ENCODE measurements around the gene PGGHG. TPM values are rescaled to one million over a fixed set of nuclear protein-coding genes. Genes with fewer than 3 reads are reported as not detected.

Gene PGGHG
- total RNA-seq, 1 donor from 2014 or later = 164 TPM

DNA sequence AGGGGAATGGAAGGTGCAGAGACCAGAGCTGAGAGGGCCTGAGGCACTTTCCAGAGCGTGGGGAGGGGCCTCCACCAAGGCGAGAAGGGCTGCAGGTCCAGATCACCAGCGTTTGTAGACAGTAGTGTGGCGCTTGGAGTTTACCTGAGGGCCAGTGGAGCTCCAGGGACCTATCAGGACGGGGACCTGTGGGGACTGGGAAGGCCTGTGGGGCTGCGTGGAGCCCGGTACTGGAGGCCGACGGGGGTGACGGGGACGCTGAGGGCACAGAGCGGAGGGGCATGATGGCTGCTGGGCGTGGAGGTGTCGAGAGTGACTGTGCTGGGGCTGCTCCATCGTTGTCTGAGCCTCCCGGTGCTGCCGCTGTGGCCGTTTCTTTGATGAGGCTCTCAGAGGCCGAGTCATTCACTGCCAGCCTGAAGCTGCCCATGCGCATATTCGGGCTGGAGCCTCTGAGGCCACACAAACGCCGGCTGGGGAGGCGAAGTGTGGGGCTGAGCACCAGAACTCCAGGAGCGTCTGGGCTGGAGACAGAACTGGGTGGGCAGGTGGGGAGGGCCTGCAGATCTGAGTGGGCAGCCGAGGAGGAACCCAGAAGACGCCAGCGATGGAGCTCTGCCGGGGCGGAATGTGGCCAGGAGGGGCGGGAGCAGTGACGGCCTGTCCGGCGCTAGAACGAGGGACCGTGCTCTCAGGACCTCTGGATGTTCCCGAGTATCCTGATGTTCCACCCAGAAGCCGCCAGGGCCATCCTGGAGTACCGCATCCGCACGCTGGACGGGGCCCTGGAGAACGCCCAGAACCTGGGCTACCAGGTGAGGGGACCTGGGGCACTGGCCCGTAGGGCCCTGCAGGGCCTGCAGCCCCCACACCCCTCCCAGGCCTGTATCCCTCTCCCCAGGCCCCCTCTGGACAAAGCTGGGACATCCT, 2.6 kb downstream of the PGGHG start:
- DNase-seq (ENCODE audit: low spot score) = no peak
- intact Hi-C loops (cut with micrococcal nuclease) = no loop called here
- Mint-ChIP-seq H3K4me1 (ENCODE audit: low read depth) (peaks cover 21% of the 10 kb centered on the region), H3K27me3 (ENCODE audit: insufficient read depth) (peaks cover 6% of the 10 kb centered on the region), H3K4me3 (peak overlapping the region; percentile 71), H3K36me3 (ENCODE audit: low read depth) (peaks cover 11% of the 10 kb centered on the region), H3K9me3 (no peaks in the 10 kb centered on the region), H3K27ac (peak overlapping the region; percentile 44)

DNA sequence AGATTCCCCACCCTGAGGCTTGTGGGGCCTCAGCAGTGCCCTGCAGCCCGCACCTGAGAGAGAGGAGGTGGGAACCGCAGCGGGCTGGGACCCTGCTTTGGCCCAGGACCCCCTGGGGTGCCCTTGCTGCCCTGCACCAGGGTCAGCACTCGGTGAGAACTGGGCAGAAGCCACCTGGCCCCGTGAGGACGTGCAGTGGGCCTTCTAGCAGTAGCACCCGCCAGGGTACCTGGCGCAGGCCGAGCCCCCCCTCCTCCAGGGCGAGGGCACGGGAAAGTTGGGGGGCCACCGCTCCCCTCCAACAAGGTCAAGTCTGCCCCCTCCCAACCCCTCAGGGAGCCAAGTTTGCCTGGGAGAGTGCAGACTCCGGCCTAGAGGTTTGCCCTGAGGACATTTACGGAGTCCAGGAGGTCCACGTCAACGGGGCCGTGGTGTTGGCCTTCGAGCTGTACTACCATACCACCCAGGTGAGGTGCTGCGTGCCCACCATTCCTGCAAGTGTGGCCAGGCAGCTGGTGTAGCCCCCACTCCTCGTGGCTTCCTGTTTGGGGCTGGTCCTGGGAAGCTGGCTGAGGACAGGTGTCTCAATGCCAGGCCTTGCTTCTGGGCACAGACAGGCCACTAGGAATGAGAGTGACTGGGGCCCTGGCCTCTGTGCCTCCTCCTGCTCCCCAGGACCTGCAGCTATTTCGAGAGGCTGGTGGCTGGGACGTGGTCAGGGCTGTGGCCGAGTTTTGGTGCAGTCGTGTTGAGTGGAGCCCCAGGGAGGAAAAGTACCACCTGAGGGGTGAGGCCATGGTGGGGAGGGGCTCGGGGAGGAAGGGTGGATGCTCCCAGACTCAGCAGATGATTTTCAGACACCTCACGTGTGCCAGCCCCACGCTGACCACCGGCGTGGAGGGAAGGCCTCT, 3.5 kb downstream of the PGGHG start:
- no peaks in the 10 kb centered on the region for H3K9me3 Mint-ChIP-seq
- DNase-seq (ENCODE audit: low spot score) = no peak
- peaks cover 16% of the 10 kb centered on the region for H3K4me1 Mint-ChIP-seq (ENCODE audit: low read depth)
- H3K27me3 Mint-ChIP-seq (ENCODE audit: insufficient read depth) = peaks cover 2% of the 10 kb centered on the region
- H3K36me3 Mint-ChIP-seq (ENCODE audit: low read depth) = peaks cover 11% of the 10 kb centered on the region
- intact Hi-C loops (cut with micrococcal nuclease) = no loop called here
- H3K27ac Mint-ChIP-seq = no peak overlapping the region
- no peak overlapping the region for H3K4me3 Mint-ChIP-seq

DNA sequence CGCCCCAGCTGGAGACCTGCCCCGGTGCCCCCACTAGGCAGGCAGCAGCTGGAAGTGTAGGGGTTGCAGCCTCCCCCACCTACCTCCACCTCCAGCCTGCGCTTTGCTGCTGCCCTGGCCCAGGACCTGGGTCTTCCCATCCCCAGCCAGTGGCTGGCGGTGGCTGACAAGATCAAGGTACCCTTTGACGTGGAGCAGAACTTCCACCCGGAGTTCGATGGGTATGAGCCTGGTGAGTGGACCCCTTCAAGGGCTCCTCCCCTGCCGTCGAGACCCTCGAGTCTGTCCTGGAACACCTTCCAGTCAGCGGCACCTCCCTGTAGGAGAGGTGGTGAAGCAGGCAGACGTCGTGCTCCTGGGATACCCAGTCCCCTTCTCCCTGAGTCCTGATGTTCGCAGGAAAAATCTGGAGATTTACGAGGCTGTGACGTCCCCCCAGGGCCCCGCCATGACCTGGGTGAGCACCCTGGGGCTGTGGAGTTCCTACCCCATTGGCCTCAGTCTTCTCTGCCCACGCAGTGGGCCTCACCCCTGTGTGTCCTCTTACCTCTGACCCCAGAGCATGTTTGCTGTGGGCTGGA, 4.4 kb downstream of the PGGHG start:
- no peak overlapping the region for H3K27ac Mint-ChIP-seq
- peaks cover 1% of the 10 kb centered on the region for H3K27me3 Mint-ChIP-seq (ENCODE audit: insufficient read depth)
- no peak for DNase-seq (ENCODE audit: low spot score)
- intact Hi-C loops (cut with micrococcal nuclease) = no loop called here
- H3K9me3 Mint-ChIP-seq = no peaks in the 10 kb centered on the region
- no peak overlapping the region for H3K4me3 Mint-ChIP-seq
- H3K36me3 Mint-ChIP-seq (ENCODE audit: low read depth) = peaks cover 8% of the 10 kb centered on the region
- H3K4me1 Mint-ChIP-seq (ENCODE audit: low read depth) = peaks cover 15% of the 10 kb centered on the region

- intact Hi-C loops (cut with micrococcal nuclease) = no loop called here
- Mint-ChIP-seq H3K4me1 (ENCODE audit: low read depth) (peaks cover 15% of the 10 kb centered on the region), H3K9me3 (no peaks in the 10 kb centered on the region), H3K36me3 (ENCODE audit: low read depth) (peaks cover 8% of the 10 kb centered on the region), H3K27ac (no peak overlapping the region), H3K4me3 (no peak overlapping the region), H3K27me3 (ENCODE audit: insufficient read depth) (peaks cover 1% of the 10 kb centered on the region)
- no peak for DNase-seq (ENCODE audit: low spot score)
These were observed 5.1 kb downstream of the PGGHG start for GRCh38 chr11:293852-294661.

- Mint-ChIP-seq H3K4me3 (no peak overlapping the region), H3K36me3 (ENCODE audit: low read depth) (peaks cover 8% of the 10 kb centered on the region), H3K27ac (no peak overlapping the region), H3K4me1 (ENCODE audit: low read depth) (peaks cover 15% of the 10 kb centered on the region), H3K27me3 (ENCODE audit: insufficient read depth) (peaks cover 1% of the 10 kb centered on the region), H3K9me3 (no peaks in the 10 kb centered on the region)
- DNase-seq (ENCODE audit: low spot score) = no peak
- intact Hi-C loops (cut with micrococcal nuclease) = no loop called here
These were observed 5.9 kb downstream of the PGGHG start for GRCh38 chr11:294780-295179.

GRCh38 chr11:295351-296170, 6.6 kb downstream of the PGGHG start:
- no peak overlapping the region for H3K27ac Mint-ChIP-seq
- H3K4me1 Mint-ChIP-seq (ENCODE audit: low read depth) = peaks cover 18% of the 10 kb centered on the region
- DNase-seq (ENCODE audit: low spot score) = no peak
- peaks cover 8% of the 10 kb centered on the region for H3K36me3 Mint-ChIP-seq (ENCODE audit: low read depth)
- intact Hi-C loops (cut with micrococcal nuclease) = no loop called here
- H3K27me3 Mint-ChIP-seq (ENCODE audit: insufficient read depth) = peaks cover 7% of the 10 kb centered on the region
- no peak overlapping the region for H3K4me3 Mint-ChIP-seq
- H3K9me3 Mint-ChIP-seq = no peaks in the 10 kb centered on the region

DNA sequence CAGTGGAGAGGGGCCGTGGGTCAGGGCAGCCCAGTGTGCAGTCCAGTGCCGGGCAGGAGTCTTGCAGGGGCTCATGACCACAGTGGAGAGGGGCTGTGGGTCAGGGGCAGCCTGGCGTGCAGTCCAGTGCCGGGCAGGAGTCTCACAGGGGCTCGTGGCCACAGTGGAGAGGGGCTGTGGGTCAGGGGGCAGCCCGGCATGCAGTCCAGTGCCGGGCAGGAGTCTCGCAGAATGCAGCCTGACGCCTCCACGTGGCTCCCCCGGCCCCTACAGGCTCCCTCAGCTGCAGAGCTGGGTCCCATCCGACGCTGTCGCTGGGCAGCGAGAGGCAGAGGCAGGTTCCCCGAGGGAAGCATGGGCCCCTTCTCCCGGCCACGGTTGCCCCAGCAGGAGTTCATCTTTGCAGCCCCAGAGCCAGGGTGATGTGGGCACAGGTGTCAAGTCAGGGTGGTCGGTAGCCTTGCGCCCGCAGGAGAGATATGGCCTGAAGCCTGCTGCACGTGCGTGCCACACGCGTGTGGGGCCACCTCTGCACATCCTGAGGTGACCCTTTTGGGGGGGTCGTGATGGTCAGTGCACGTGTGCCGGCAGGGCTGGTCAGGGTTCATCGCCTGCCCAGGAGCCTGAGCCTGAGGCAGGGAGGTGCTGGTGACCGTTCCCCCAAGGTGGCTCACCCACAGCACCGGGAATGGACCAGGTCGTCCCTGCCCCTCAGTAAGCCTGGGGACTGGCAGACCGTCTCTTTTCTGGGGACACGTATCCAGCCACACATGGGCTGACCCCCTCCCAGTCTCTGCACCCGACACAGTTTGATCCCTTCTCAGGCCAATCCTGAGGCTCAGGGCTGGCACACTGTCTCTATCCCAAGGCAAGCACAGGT, 7.5 kb downstream of the PGGHG start:
- intact Hi-C loops (cut with micrococcal nuclease) = no loop called here
- Mint-ChIP-seq H3K36me3 (ENCODE audit: low read depth) (peaks cover 2% of the 10 kb centered on the region), H3K27ac (no peak overlapping the region), H3K9me3 (no peaks in the 10 kb centered on the region), H3K4me3 (no peak overlapping the region), H3K27me3 (ENCODE audit: insufficient read depth) (peaks cover 13% of the 10 kb centered on the region), H3K4me1 (ENCODE audit: low read depth) (peaks cover 13% of the 10 kb centered on the region)
- no peak for DNase-seq (ENCODE audit: low spot score)

DNA sequence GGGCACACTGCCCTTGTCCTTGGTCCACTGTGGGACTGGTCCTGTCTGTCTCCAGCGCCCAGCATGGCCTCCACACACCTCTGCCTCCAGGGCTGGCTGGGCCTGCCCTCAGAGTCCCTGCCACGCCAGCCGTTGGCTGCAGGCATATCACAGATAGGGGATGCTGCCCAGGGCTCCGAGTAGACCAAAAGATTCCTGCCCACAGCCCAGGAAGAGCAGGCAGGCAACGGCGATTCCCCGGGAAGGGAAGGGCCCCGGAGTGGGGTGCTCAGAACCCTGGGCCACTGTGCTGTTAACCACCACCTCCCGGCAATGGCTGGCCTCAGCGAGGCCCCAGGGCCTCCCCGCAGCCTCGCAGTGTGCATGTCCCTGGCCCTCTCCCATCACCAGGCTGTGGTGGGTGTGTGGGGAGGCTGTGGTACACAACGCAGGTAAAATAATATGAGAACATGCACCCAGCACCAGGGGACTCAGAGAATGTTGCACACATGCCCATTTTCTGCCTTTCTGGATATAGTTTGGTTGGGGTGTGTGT, 8.2 kb downstream of the PGGHG start:
- H3K4me1 Mint-ChIP-seq (ENCODE audit: low read depth) = peaks cover 12% of the 10 kb centered on the region
- intact Hi-C loops (cut with micrococcal nuclease) = no loop called here
- DNase-seq (ENCODE audit: low spot score) = no peak
- no peaks in the 10 kb centered on the region for H3K9me3 Mint-ChIP-seq
- H3K4me3 Mint-ChIP-seq = no peak overlapping the region
- peaks cover 13% of the 10 kb centered on the region for H3K27me3 Mint-ChIP-seq (ENCODE audit: insufficient read depth)
- H3K27ac Mint-ChIP-seq = peak overlapping the region; percentile 78
- no peaks in the 10 kb centered on the region for H3K36me3 Mint-ChIP-seq (ENCODE audit: low read depth)

- DNase-seq (ENCODE audit: low spot score) = no peak
- no peaks in the 10 kb centered on the region for H3K9me3 Mint-ChIP-seq
- H3K27ac Mint-ChIP-seq = peak overlapping the region; percentile 78
- intact Hi-C loops (cut with micrococcal nuclease) = no loop called here
- H3K4me1 Mint-ChIP-seq (ENCODE audit: low read depth) = peaks cover 17% of the 10 kb centered on the region
- no peak overlapping the region for H3K4me3 Mint-ChIP-seq
- H3K27me3 Mint-ChIP-seq (ENCODE audit: insufficient read depth) = peaks cover 13% of the 10 kb centered on the region
- no peaks in the 10 kb centered on the region for H3K36me3 Mint-ChIP-seq (ENCODE audit: low read depth)
These were observed 8.9 kb downstream of the PGGHG start for GRCh38 chr11:297586-298405.

GRCh38 chr11:298406-299065, 9.6 kb downstream of the PGGHG start:
- no peak overlapping the region for H3K27ac Mint-ChIP-seq
- H3K9me3 Mint-ChIP-seq = no peaks in the 10 kb centered on the region
- intact Hi-C loops (cut with micrococcal nuclease) = no loop called here
- H3K27me3 Mint-ChIP-seq (ENCODE audit: insufficient read depth) = peaks cover 13% of the 10 kb centered on the region
- H3K4me1 Mint-ChIP-seq (ENCODE audit: low read depth) = peaks cover 20% of the 10 kb centered on the region
- H3K4me3 Mint-ChIP-seq = no peak overlapping the region
- no peaks in the 10 kb centered on the region for H3K36me3 Mint-ChIP-seq (ENCODE audit: low read depth)
- DNase-seq (ENCODE audit: low spot score) = no peak
